ENCODE results near the gene HYDIN.
"Not testable (repeated sequence)": the region's sequence is repeated elsewhere in the genome, so short reads cannot be mapped to it uniquely, and the experiment has no call there.

- TF ChIP-seq CTCF (IDR thresholded peaks at IDR 0.05; ENCODE audit: poor library complexity, severe bottlenecking); EP300 (conservative IDR thresholded peaks at IDR 0.05; ENCODE audit: poor library complexity, severe bottlenecking); EZH2 (IDR thresholded peaks at IDR 0.05; ENCODE audit: borderline replicate concordance, insufficient read depth, low read length, poor library complexity, severe bottlenecking); POLR2AphosphoS5 (IDR thresholded peaks at IDR 0.05); SMC3 (conservative IDR thresholded peaks at IDR 0.05; ENCODE audit: poor library complexity); RAD21 (conservative IDR thresholded peaks at IDR 0.05); TAF1 (IDR thresholded peaks at IDR 0.05; ENCODE audit: low read depth): not testable (repeated sequence)
Measured at GRCh38 chr16:71110565-71110964, 120.0 kb downstream of the HYDIN start.
